BLaER1 treated with 17β-estradiol and CSF1 and Interleukin-3, amounts not matched to agents 10 nM and 100 nM (cell line): ENCODE results near the gene RIC8A.
A peak's percentile ranks its signal among the peaks of the same experiment; 100 is the strongest.

Experiments
- H3K27ac ChIP-seq, 11 experiments: shearing (Covaris generic); formaldehyde crosslinking; 2 replicates each; pipeline ENCODE4 v1.8.1; 2022
- H3K27me3 ChIP-seq, 11 experiments: shearing (Covaris generic); formaldehyde crosslinking; 2 replicates each; pipeline ENCODE4 v1.8.1; 2022
- H3K36me3 ChIP-seq, 11 experiments: shearing (Covaris generic); formaldehyde crosslinking; 2 replicates each; pipeline ENCODE4 v1.8.1; 2022
- H3K4me1 ChIP-seq, 10 experiments: shearing (Covaris generic); formaldehyde crosslinking; 2 replicates each; pipeline ENCODE4 v1.8.1; 2022
- H3K4me2 ChIP-seq, 11 experiments: shearing (Covaris generic); formaldehyde crosslinking; 2 replicates each; pipeline ENCODE4 v1.8.1; 2022
- H3K4me3 ChIP-seq, 10 experiments: shearing (Covaris generic); formaldehyde crosslinking; 2 replicates each; pipeline ENCODE4 v1.8.1; 2022
- H3K9ac ChIP-seq, 11 experiments: shearing (Covaris generic); formaldehyde crosslinking; 2 replicates each; pipeline ENCODE4 v1.8.1; 2022
- H3K9me3 ChIP-seq, 11 experiments: shearing (Covaris generic); formaldehyde crosslinking; replicated peaks in 1 of 11; 2 replicates each; pipeline ENCODE4 v1.8.1; 2022
- H4K20me1 ChIP-seq, 11 experiments: shearing (Covaris generic); formaldehyde crosslinking; 2 replicates each; pipeline ENCODE4 v1.8.1; 2022
- Cebpa-rat ChIP-seq, 11 experiments: shearing (Covaris generic); IDR thresholded peaks; 2 replicates each; pipeline ENCODE4 v1.8.1; 2022

RIC8A gene

GRCh38 chr11:207863-208180 is 314 bp downstream of the RIC8A start:
- Histone ChIP-seq H3K4me1 (peaks cover 40 to 65% (median 59%) of the 10 kb centered on the region in 10 experiments), H3K36me3 (peaks cover 62 to 70% (median 66%) of the 10 kb centered on the region in 11 experiments), H4K20me1 (peaks cover 55 to 82% (median 77%) of the 10 kb centered on the region in 11 experiments; a peak in 20 of 22 replicates), H3K4me3 (peak overlapping the region; percentile 92 to 100 (median 95)), H3K27me3 (no peaks in the 10 kb centered on the region), H3K9ac (peak overlapping the region; percentile 91 to 99 (median 98)), H3K9me3 (no peaks in the 10 kb centered on the region), H3K27ac (peak overlapping the region; percentile 91 to 100 (median 98)), H3K4me2 (peak overlapping the region; percentile 83 to 99 (median 93))
- no peak; a peak in 1 of 22 replicates for TF ChIP-seq Cebpa-rat (IDR thresholded peaks at IDR 0.05)

- H3K27ac ChIP-seq: peak overlapping the region; percentile 91 to 100 (median 98)
- peak overlapping the region; percentile 83 to 99 (median 93) for H3K4me2 ChIP-seq
- H3K27me3 ChIP-seq: no peaks in the 10 kb centered on the region
- peak overlapping the region; percentile 92 to 100 (median 95) for H3K4me3 ChIP-seq
- TF ChIP-seq Cebpa-rat (IDR thresholded peaks at IDR 0.05): no peak
- peaks cover 40 to 59% (median 56%) of the 10 kb centered on the region in 10 experiments for H3K4me1 ChIP-seq
- peaks cover 62 to 70% (median 66%) of the 10 kb centered on the region in 11 experiments for H3K36me3 ChIP-seq
- peak overlapping the region; percentile 91 to 99 (median 98) for H3K9ac ChIP-seq
- peaks cover 53 to 82% (median 77%) of the 10 kb centered on the region in 11 experiments; a peak in 20 of 22 replicates for H4K20me1 ChIP-seq
- no peaks in the 10 kb centered on the region for H3K9me3 ChIP-seq
These were observed 841 bp downstream of the RIC8A start for GRCh38 chr11:208181-208916.

- peaks cover 49 to 82% (median 74%) of the 10 kb centered on the region in 11 experiments; a peak in 19 of 22 replicates for H4K20me1 ChIP-seq
- peaks cover 62 to 70% (median 66%) of the 10 kb centered on the region in 11 experiments for H3K36me3 ChIP-seq
These were observed 1.4 kb downstream of the RIC8A start for GRCh38 chr11:208917-209260.

GRCh38 chr11:209275-210121 is 2.0 kb downstream of the RIC8A start:
- H3K4me2 ChIP-seq: peak overlapping the region; percentile 90 to 100 (median 99)
- no peaks in the 10 kb centered on the region for H3K27me3 ChIP-seq
- H3K36me3 ChIP-seq: peaks cover 62 to 70% (median 67%) of the 10 kb centered on the region in 11 experiments
- no peaks in the 10 kb centered on the region for H3K9me3 ChIP-seq
- peaks cover 40 to 49% (median 45%) of the 10 kb centered on the region in 10 experiments for H3K4me1 ChIP-seq
- peak overlapping the region; percentile 92 to 100 (median 95) for H3K4me3 ChIP-seq
- no peak for TF ChIP-seq Cebpa-rat (IDR thresholded peaks at IDR 0.05)
- peaks cover 43 to 82% (median 71%) of the 10 kb centered on the region in 11 experiments; a peak in 19 of 22 replicates for H4K20me1 ChIP-seq
- H3K9ac ChIP-seq: peak overlapping the region; percentile 91 to 99 (median 98)
- H3K27ac ChIP-seq: peak overlapping the region; percentile 91 to 100 (median 98); a peak in 21 of 22 replicates

More at GRCh38 chr11:208917-209260, 1.4 kb downstream of the RIC8A start:
- Histone ChIP-seq H3K27ac (peak overlapping the region; percentile 91 to 100 (median 98); a peak in 21 of 22 replicates), H3K27me3 (no peaks in the 10 kb centered on the region), H3K9me3 (no peaks in the 10 kb centered on the region), H3K4me2 (peak overlapping the region; percentile 90 to 100 (median 99)), H3K4me3 (peak overlapping the region; percentile 92 to 100 (median 95)), H3K9ac (peak overlapping the region; percentile 91 to 99 (median 98)), H3K4me1 (peaks cover 40 to 54% (median 50%) of the 10 kb centered on the region in 10 experiments)
- TF ChIP-seq Cebpa-rat (IDR thresholded peaks at IDR 0.05): no peak

GRCh38 chr11:210122-210802 is 2.8 kb downstream of the RIC8A start:
- H4K20me1 ChIP-seq: peaks cover 35 to 82% (median 64%) of the 10 kb centered on the region in 11 experiments; a peak in 19 of 22 replicates
- H3K27ac ChIP-seq: peak overlapping the region in 10 of 11 experiments; percentile 91 to 100 (median 98); a peak in 18 of 22 replicates
- H3K9ac ChIP-seq: peak overlapping the region; percentile 91 to 99 (median 98)

GRCh38 chr11:210803-211180 is 3.3 kb downstream of the RIC8A start:
- peaks cover 63 to 70% (median 66%) of the 10 kb centered on the region in 11 experiments for H3K36me3 ChIP-seq
- H3K27me3 ChIP-seq: no peaks in the 10 kb centered on the region
- peak overlapping the region in 7 of 10 experiments; percentile 92 to 97 (median 95); a peak in 6 of 20 replicates for H3K4me3 ChIP-seq
- peaks cover 30 to 36% (median 32%) of the 10 kb centered on the region in 10 experiments for H3K4me1 ChIP-seq
- H3K27ac ChIP-seq: peak overlapping the region in 8 of 11 experiments; percentile 45 to 100 (median 98); a peak in 10 of 22 replicates
- no peaks in the 10 kb centered on the region for H3K9me3 ChIP-seq
- H3K4me2 ChIP-seq: peak overlapping the region; percentile 90 to 100 (median 99)
- peak overlapping the region; percentile 91 to 99 (median 98); a peak in 21 of 22 replicates for H3K9ac ChIP-seq
- no peak for TF ChIP-seq Cebpa-rat (IDR thresholded peaks at IDR 0.05)
- peaks cover 30 to 81% (median 59%) of the 10 kb centered on the region in 11 experiments; a peak in 19 of 22 replicates for H4K20me1 ChIP-seq

More at GRCh38 chr11:210122-210802, 2.8 kb downstream of the RIC8A start:
- no peak for TF ChIP-seq Cebpa-rat (IDR thresholded peaks at IDR 0.05)
- Histone ChIP-seq H3K4me2 (peak overlapping the region; percentile 90 to 100 (median 99)), H3K27me3 (no peaks in the 10 kb centered on the region), H3K4me1 (peaks cover 35 to 41% (median 37%) of the 10 kb centered on the region in 10 experiments), H3K4me3 (peak overlapping the region; percentile 92 to 100 (median 95); a peak in 19 of 20 replicates), H3K36me3 (peaks cover 62 to 70% (median 67%) of the 10 kb centered on the region in 11 experiments), H3K9me3 (no peaks in the 10 kb centered on the region)

GRCh38 chr11:211295-211694 is 3.8 kb downstream of the RIC8A start:
- H3K36me3 ChIP-seq: peaks cover 63 to 72% (median 69%) of the 10 kb centered on the region in 11 experiments
- peak overlapping the region; percentile 90 to 100 (median 99); a peak in 17 of 22 replicates for H3K4me2 ChIP-seq
- TF ChIP-seq Cebpa-rat (IDR thresholded peaks at IDR 0.05): no peak
- peaks cover 25 to 31% (median 27%) of the 10 kb centered on the region in 10 experiments for H3K4me1 ChIP-seq
- H3K4me3 ChIP-seq: no peak overlapping the region
- H3K27me3 ChIP-seq: no peaks in the 10 kb centered on the region
- no peaks in the 10 kb centered on the region for H3K9me3 ChIP-seq
- peak overlapping the region in 5 of 11 experiments; percentile 3 to 100 (median 98); a peak in 7 of 22 replicates for H3K27ac ChIP-seq
- H3K9ac ChIP-seq: peak overlapping the region; percentile 91 to 99 (median 98); a peak in 19 of 22 replicates
- H4K20me1 ChIP-seq: peaks cover 25 to 81% (median 54%) of the 10 kb centered on the region in 11 experiments; a peak in 19 of 22 replicates

GRCh38 chr11:211741-212140 is 4.2 kb downstream of the RIC8A start:
- Histone ChIP-seq H3K36me3 (peaks cover 63 to 76% (median 73%) of the 10 kb centered on the region in 11 experiments), H3K9me3 (no peaks in the 10 kb centered on the region), H3K4me1 (peaks cover 22 to 33% (median 25%) of the 10 kb centered on the region in 10 experiments), H3K4me3 (no peak overlapping the region), H3K4me2 (peak overlapping the region in 3 of 11 experiments; percentile 99 to 100 (median 99); a peak in 3 of 22 replicates), H3K9ac (peak overlapping the region; percentile 1 to 99 (median 98); a peak in 13 of 22 replicates), H3K27me3 (no peaks in the 10 kb centered on the region), H4K20me1 (peaks cover 23 to 81% (median 52%) of the 10 kb centered on the region in 11 experiments; a peak in 19 of 22 replicates), H3K27ac (peak overlapping the region in 2 of 11 experiments; percentile 10 to 98; a peak in 2 of 22 replicates)
- no peak for TF ChIP-seq Cebpa-rat (IDR thresholded peaks at IDR 0.05)
